ENCODE data around the gene FMR1NB. TPM values are rescaled to one million over a fixed set of nuclear protein-coding genes. Genes with fewer than 3 reads are reported as not detected.

Gene FMR1NB
- total and polyA plus RNA-seq, 2 of the 8 experiments (the other 6 are each of a cell fraction or from before 2014, with no cell fraction given) = not detected

DNA sequence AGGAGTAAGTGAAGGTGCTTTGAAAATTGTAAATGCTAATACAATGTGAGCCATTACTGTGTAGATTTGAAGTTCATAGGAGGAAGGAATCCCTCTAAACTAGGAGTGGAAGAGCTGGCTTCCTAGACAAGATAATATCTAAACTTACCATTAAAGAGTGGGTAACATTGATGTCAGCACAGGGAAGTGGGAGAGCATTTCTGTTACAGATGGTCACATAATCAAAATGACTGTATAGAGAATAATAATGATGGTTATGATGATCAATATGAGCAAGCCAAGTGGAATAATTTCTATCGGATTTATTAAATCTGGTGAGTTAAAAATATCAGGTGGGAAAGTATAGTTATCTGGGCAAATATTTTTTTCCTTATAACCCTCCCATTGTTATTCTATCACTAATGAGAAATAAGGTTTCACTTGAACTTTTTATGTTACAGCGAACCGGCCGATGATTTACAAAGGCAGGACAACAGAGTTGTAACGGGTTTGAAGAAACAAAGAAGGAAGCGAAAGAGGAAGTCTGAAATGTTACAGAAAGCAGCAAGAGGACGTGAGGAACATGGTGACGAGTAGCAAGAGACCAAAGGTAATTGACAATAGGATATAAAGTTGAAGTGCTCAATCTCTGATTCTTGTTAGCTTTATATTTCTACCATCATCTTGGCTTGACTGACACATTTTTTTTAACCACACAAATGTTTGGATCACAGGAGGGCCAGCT, 43.5 kb downstream of the FMR1NB start:
- Histone ChIP-seq H3K4me3 (ENCODE audit: extremely low read depth in 1 of 4, insufficient read depth in 2 of 4, low read depth in 3 of 4, low read length in 4 of 4) (no peak overlapping the region), H2AFZ (ENCODE audit: low read length) (no peak overlapping the region), H3K79me1 (ENCODE audit: low read depth, low read length) (no peaks in the 10 kb centered on the region), H3K18ac (ENCODE audit: extremely low read depth, low read length) (no peak overlapping the region), H3K27me3 (replicated peaks in 1 of 4; ENCODE audit: control insufficient read depth in 3 of 4, extremely low read depth in 1 of 4, insufficient read depth in 3 of 4, low read length in 3 of 4) (no peaks in the 10 kb centered on the region), H2AK5ac (ENCODE audit: low read depth, low read length) (no peak overlapping the region), H4K5ac (ENCODE audit: insufficient read length, low read depth, low read length) (no peak overlapping the region), H2BK15ac (ENCODE audit: low read length) (no peak overlapping the region), H2BK5ac (ENCODE audit: low read depth, low read length) (no peak overlapping the region), H3K14ac (ENCODE audit: insufficient read length) (no peak overlapping the region), H3K27ac (ENCODE audit: low read depth, low read length) (no peak overlapping the region), H3K79me2 (ENCODE audit: control insufficient read depth in 1 of 2, insufficient read depth in 2 of 2, low read length in 2 of 2) (no peaks in the 10 kb centered on the region), H3K23me2 (ENCODE audit: low read depth, low read length) (no peaks in the 10 kb centered on the region), H3K36me3 (ENCODE audit: control insufficient read depth in 2 of 4, insufficient read depth in 4 of 4, low read length in 3 of 4) (no peaks in the 10 kb centered on the region), H4K91ac (replicated peaks; ENCODE audit: insufficient read length, low read length) (no peak overlapping the region), H4K8ac (ENCODE audit: extremely low read depth, insufficient read depth, low read length) (no peak overlapping the region), H3K4ac (replicated peaks; ENCODE audit: insufficient read length, low read depth, low read length) (no peak overlapping the region), H3K56ac (replicated peaks; ENCODE audit: insufficient read length, low read depth, low read length) (no peak overlapping the region), H3K9ac (replicated peaks in 1 of 4; ENCODE audit: extremely low read depth in 1 of 4, low read depth in 3 of 4, low read length in 3 of 4) (no peak overlapping the region), H2BK120ac (replicated peaks; ENCODE audit: low read depth, low read length) (no peak overlapping the region), H4K20me1 (replicated peaks in 1 of 2; ENCODE audit: control insufficient read depth in 1 of 2, insufficient read depth in 2 of 2, low read length in 2 of 2) (no peaks in the 10 kb centered on the region), H3K4me1 (replicated peaks in 1 of 4; ENCODE audit: control insufficient read depth in 3 of 4, insufficient read depth in 4 of 4, low read length in 3 of 4) (no peaks in the 10 kb centered on the region), H2BK12ac (ENCODE audit: low read depth, low read length) (no peak overlapping the region), H3K9me3 (ENCODE audit: insufficient read depth in 2 of 2, low read depth in 1 of 2, low read length in 1 of 2) (no peaks in the 10 kb centered on the region), H2BK20ac (ENCODE audit: low read length) (no peak overlapping the region), H3K23ac (ENCODE audit: insufficient read length) (no peak overlapping the region), H3K4me2 (ENCODE audit: insufficient read depth in 1 of 2, low read depth in 2 of 2, low read length in 2 of 2) (no peak overlapping the region)
- 88% methylated on average over 8 of the region's 8 CpGs; no CpG with 5 or more reads in 1 of the 2 experiments for WGBS, 2 experiments (ENCODE audit: extremely low coverage in 1 of 2, insufficient coverage in 1 of 2, insufficient read length in 1 of 2, insufficient replicate concordance in 2 of 2, low coverage in 1 of 2, low lambda C conversion rate in 2 of 2, missing lambda C conversion rate in 1 of 2)
- FAIRE-seq (no peak), DNase-seq (ENCODE audit: low read depth in 1 of 2, low spot score in 2 of 2) (no peak)
- CTCF ChIA-PET (ENCODE audit: partially characterized antibody) = no interaction called here
- TF ChIP-seq, protein P1, sequence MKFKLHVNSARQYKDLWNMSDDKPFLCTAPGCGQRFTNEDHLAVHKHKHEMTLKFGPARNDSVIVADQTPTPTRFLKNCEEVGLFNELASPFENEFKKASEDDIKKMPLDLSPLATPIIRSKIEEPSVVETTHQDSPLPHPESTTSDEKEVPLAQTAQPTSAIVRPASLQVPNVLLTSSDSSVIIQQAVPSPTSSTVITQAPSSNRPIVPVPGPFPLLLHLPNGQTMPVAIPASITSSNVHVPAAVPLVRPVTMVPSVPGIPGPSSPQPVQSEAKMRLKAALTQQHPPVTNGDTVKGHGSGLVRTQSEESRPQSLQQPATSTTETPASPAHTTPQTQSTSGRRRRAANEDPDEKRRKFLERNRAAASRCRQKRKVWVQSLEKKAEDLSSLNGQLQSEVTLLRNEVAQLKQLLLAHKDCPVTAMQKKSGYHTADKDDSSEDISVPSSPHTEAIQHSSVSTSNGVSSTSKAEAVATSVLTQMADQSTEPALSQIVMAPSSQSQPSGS (IDR thresholded peaks at IDR 0.05; ENCODE audit: low read length) = no peak
- TF ChIP-seq SIN3A (conservative IDR thresholded peaks at IDR 0.05 in 1 of 2, IDR thresholded peaks at IDR 0.05 in 1 of 2; ENCODE audit: low read depth in 1 of 2, low read length in 2 of 2) (no peak), EZH2 (IDR thresholded peaks at IDR 0.05; ENCODE audit: low read depth, low read length, severe bottlenecking) (no peak), KDM4A (IDR thresholded peaks at IDR 0.05; ENCODE audit: low read depth, low read length, severe bottlenecking) (no peak)
- POLR2A ChIA-PET (ENCODE audit: partially characterized antibody) = no interaction called here
